Heart right ventricle (tissue), 16 donors: ENCODE measurements around the gene RGS19. TPM values are rescaled to one million over a fixed set of nuclear protein-coding genes. Genes with fewer than 3 reads are reported as not detected.
"Not testable (repeated sequence)": the region's sequence is repeated elsewhere in the genome, so short reads cannot be mapped to it uniquely, and the experiment has no call there.

Experiments used
- ATAC-seq, 8 donors: fragments of 200-7000 bp; cut with Tn5 transposase; one replicate each; pipeline ENCODE4 v1.9.1; 2020; ENCODE audit warnings: mild to moderate bottlenecking in 8 of 8, moderate library complexity in 8 of 8, moderate number of reproducible peaks in 1 of 8
- DNase-seq, 2 donors: peaks; one replicate each; pipeline ENCODE4 v3.0.0-alpha.2; 2020
- H3K27ac ChIP-seq, 10 donors: fragments of 200-600 bp; sonication (generic) in 2 of 10; one replicate each; pipeline versions ENCODE4 v1.5.0 to v1.8.0; 2020 to 2022; ENCODE audit warnings: mild to moderate bottlenecking in 3 of 10
- H3K27me3 ChIP-seq, 7 donors: fragments of 200-600 bp; one replicate each; pipeline ENCODE4 v1.8.0; 2021 to 2022; ENCODE audit warnings: mild to moderate bottlenecking in 2 of 7
- H3K36me3 ChIP-seq, 9 donors: fragments of 200-600 bp; sonication (generic) in 1 of 9; one replicate each; pipeline versions ENCODE4 v1.5.0 to v1.8.0; 2020 to 2022; ENCODE audit warnings: mild to moderate bottlenecking in 2 of 9
- H3K4me1 ChIP-seq, 9 donors: fragments of 200-600 bp; sonication (generic) in 1 of 9; one replicate each; pipeline versions ENCODE4 v1.5.0 to v1.8.0; 2020 to 2022; ENCODE audit warnings: mild to moderate bottlenecking in 4 of 9
- H3K4me3 ChIP-seq, 10 donors: fragments of 200-600 bp; sonication (generic) in 2 of 10; one replicate each; pipeline versions ENCODE4 v1.5.0 to v1.8.0; 2020 to 2022; ENCODE audit warnings: mild to moderate bottlenecking in 7 of 10, moderate library complexity in 2 of 10
- H3K9me3 ChIP-seq, 11 donors: fragments of 200-600 bp in 10 of 11; sonication (generic) in 2 of 11; one replicate each; pipeline versions ENCODE4 v1.5.0 to v1.8.0; 2013 to 2022; ENCODE audit warnings: mild to moderate bottlenecking in 2 of 11, control low read depth in 1 of 11, moderate library complexity in 1 of 11
- CTCF ChIP-seq, 9 donors: fragments of 200-600 bp; sonication (generic) in 2 of 9; IDR thresholded peaks; one replicate each; pipeline versions ENCODE4 v1.5.0 to v1.8.0; 2021 to 2022; ENCODE audit warnings: antibody characterized with exemption in 9 of 9, mild to moderate bottlenecking in 5 of 9, moderate library complexity in 1 of 9
- WGBS, 2 donors: extraction: QIAGEN DNeasy Blood & Tissue Kit; methylation state at CpG; one replicate each; pipeline ENCODE4 v1.1.7; 2013; ENCODE audit warnings: inconsistent platforms in 1 of 2; 5-methylcytosine and 5-hydroxymethylcytosine counted together
- intact Hi-C, 10 donors: fragments of 100-400 bp; cut with DNase I; formaldehyde crosslinking; loops; one replicate each; pipeline versions ENCODE4 v1.11.1 to v1.14.2; 2022
- long read RNA-seq, 3 donors: library from polyadenylated mRNA; unstranded; transcript quantifications; one replicate each; pipeline ENCODE4 v2.0.0, GENCODE V29; 2020 to 2021
- polyA plus RNA-seq, 2 donors: library from polyadenylated mRNA; stranded (reverse); fragments of 200-250 nt; gene quantifications; one replicate each; pipeline ENCODE4 v1.2.3, GENCODE V29; 2013
- total RNA-seq, 10 donors: library from RNA; stranded (reverse); fragmentation: NEBNext Ultra II Directional in 3 of 10; extraction: Animal tissue kit (Norgen Biotek cat#: 25700) in 3 of 10; gene quantifications; one replicate each; pipeline versions ENCODE4 v1.2.1 to v1.2.4, GENCODE V29; 2021 to 2023
- donor health status: Arrhythmogenic right ventricular cardiomyopathy.
- donor health status: ischemic (EF 13 %, LVEDD 7.1; RV severe dilation, severe dysfunction).
- donor health status: healthy with polysubstance abuse.
- donor health status: DM: no; HTN: yes; CAD: no.
- donor health status: DM: no; HTN: no; CAD: no.
- donor health status: ischemic (EF 25% LVEDD 6.9; RV normal size, moderate dysfunction).
- donor health status: ischemic (EF 25% LVEDD 5.7; RV mildly dilated, moderate dysfunction).
- donor health status: healthy.
- donor health status: DM: yes; HTN: yes; CAD: no.
- donor health status: Ischemic cardiomyopathy.
- donor health status: ischemic (EF 35%, LVEDD 5.7; RV mildly dilated, moderate dysfunction).
- donor health status: nonischemic (EF 11% LVEDD 7.7; RV severe dilation, severe dysfunction).
- donor health status: DM: yes; HTN: yes; CAD: no.
- donor health status: PGD.
- donor health status: ischemic (EF 29% LVEDD 5.4; RV normal size, mild dysfunction).
- donor health status: nonischemic (EF 23%, LVEDD 6.1; RV moderate dilation, normal function).

RGS19 gene
- total RNA-seq (10 to 100 TPM in 1 of 10 donors, 1 to 10 TPM in 9; 1.8 to 13.1 (median 3.3) TPM), polyA plus RNA-seq (1 to 10 TPM; 4.5 to 6.4 TPM)
- long read RNA-seq, donor 1, partial matches to known transcripts, result 2 of 14 reads
- long read RNA-seq, donor 1, other reads (novel, unspliced or antisense), result 8 of 14 reads
- long read RNA-seq, donor 2, partial matches to known transcripts, result 2 of 7 reads
- long read RNA-seq, donor 2, other reads (novel, unspliced or antisense), result 1 of 7 reads
- long read RNA-seq, donor 3, transcript RGS19-201 (6 exons, 1,510 nt), result major isoform, 9 of 17 reads
- long read RNA-seq, donor 3, partial matches to known transcripts, result 1 of 17 reads
- long read RNA-seq, donor 3, other reads (novel, unspliced or antisense), result 3 of 17 reads

GRCh38 chr20:64079273-64080012, at the start of gene RGS19:
Gene RGS19, minus strand, starts transcription at chr20:64079518. Its CDS starts 2,632 bp downstream, at chr20:64076886.
- ATAC-seq (peak; percentile 19 to 75 (median 58)), DNase-seq (peak; percentile 76 to 83)
- Histone ChIP-seq H3K27me3 (peaks cover 0 to 9% (median 8%) of the 10 kb centered on the region in 7 donors), H3K4me1 (peaks cover 16 to 58% (median 41%) of the 10 kb centered on the region in 9 donors), H3K36me3 (peaks cover 0 to 19% (median 0%) of the 10 kb centered on the region in 9 donors), H3K9me3 (no peaks in the 10 kb centered on the region), H3K27ac (peak within 1 kb of the TSS; percentile 67 to 95 (median 86)), H3K4me3 (peak within 1 kb of the TSS; percentile 57 to 94 (median 84))
- 1 to 2% methylated on average over 27 to 73 of the region's 73 CpGs for whole genome bisulfite sequencing, 2 donors
- intact Hi-C loops, result loop anchor here in 5 of 10 donors (5.0 kb wide), 2 partner anchors 38 to 43 kb away; no protein-coding TSS in a partner anchor
- no peak for TF ChIP-seq CTCF (IDR thresholded peaks at IDR 0.05)

GRCh38 chr20:64123517-64123916, 44.2 kb upstream of the RGS19 start:
- not testable (repeated sequence) for H3K9me3 ChIP-seq, H3K36me3 ChIP-seq, H3K4me3 ChIP-seq, H3K27ac ChIP-seq, ATAC-seq, DNase-seq
- Histone ChIP-seq H3K4me1 (peaks cover 0 to 10% (median 0%) of the 10 kb centered on the region in 9 donors), H3K27me3 (peaks cover 0 to 39% (median 28%) of the 10 kb centered on the region in 7 donors)
- 89 to 92% methylated on average over 11 of the region's 11 CpGs for WGBS, 2 donors
- intact Hi-C loops, result loop anchor here in 9 of 10 donors (5.0 to 10.0 kb wide), 4 partner anchors 41 to 141 kb away; partner anchors contain the start of genes C20orf204 (in 7 of the 9), LKAAEAR1 (in 3 of the 9), OPRL1 (in 3 of the 9) and PRPF6 (in 1 of the 9)

GRCh38 chr20:64122927-64123326, 43.6 kb upstream of the RGS19 start:
- H3K9me3 ChIP-seq, H3K27ac ChIP-seq, H3K4me3 ChIP-seq, ATAC-seq, DNase-seq, H3K36me3 ChIP-seq: not testable (repeated sequence)
- peaks cover 0 to 36% (median 25%) of the 10 kb centered on the region in 7 donors for H3K27me3 ChIP-seq
- 85 to 87% methylated on average over 11 of the region's 11 CpGs for WGBS, 2 donors
- peaks cover 0 to 10% (median 0%) of the 10 kb centered on the region in 9 donors for H3K4me1 ChIP-seq
- intact Hi-C loops, result loop anchor here in 9 of 10 donors (5.0 to 10.0 kb wide), 4 partner anchors 41 to 141 kb away; partner anchors contain the start of genes C20orf204 (in 7 of the 9), LKAAEAR1 (in 3 of the 9), OPRL1 (in 3 of the 9) and PRPF6 (in 1 of the 9)

- DNase-seq, result no peak
- H3K27me3 ChIP-seq, result peaks cover 0 to 33% (median 25%) of the 10 kb centered on the region in 7 donors
- TF ChIP-seq CTCF (IDR thresholded peaks at IDR 0.05), result no peak
- H3K36me3 ChIP-seq, result no peaks in the 10 kb centered on the region
- peaks cover 0 to 10% (median 0%) of the 10 kb centered on the region in 9 donors for H3K4me1 ChIP-seq
- intact Hi-C loops, result loop anchor here in 9 of 10 donors (2.0 to 10.0 kb wide), 5 partner anchors 39 to 139 kb away; partner anchors contain the start of genes C20orf204 (in 7 of the 9), LKAAEAR1 (in 3 of the 9), OPRL1 (in 3 of the 9) and PRPF6 (in 1 of the 9)
- no peak overlapping the region for H3K4me3 ChIP-seq
- no peaks in the 10 kb centered on the region for H3K9me3 ChIP-seq
- ATAC-seq, result no peak
- WGBS, 2 donors, result 84 to 89% methylated on average over 12 of the region's 12 CpGs
- H3K27ac ChIP-seq, result no peak overlapping the region
Measured at GRCh38 chr20:64121586-64121985, 42.3 kb upstream of the RGS19 start.
